Mesenchymal stem cell (in vitro differentiated cells and primary cell): ENCODE data around the gene NLGN1.

Source experiments
- DNase-seq: peaks from one replicate; pipeline ENCODE4 v3.0.0-alpha.2; 2013
- H2AFZ ChIP-seq: one replicate; pipeline ENCODE4 v1.6.1; 2013; ENCODE audit warnings: low read depth, mild to moderate bottlenecking, control low read depth, inconsistent platforms, low read length, moderate library complexity
- H2AK5ac ChIP-seq: 2 replicates; pipeline ENCODE4 v1.6.1; 2013; ENCODE audit warnings: low read length, moderate library complexity, mild to moderate bottlenecking, inconsistent platforms; ENCODE audit not compliant: severe bottlenecking
- H2BK120ac ChIP-seq: one replicate; pipeline ENCODE4 v1.6.1; 2013; ENCODE audit warnings: low read depth, mild to moderate bottlenecking, inconsistent platforms, low read length, moderate library complexity
- H2BK12ac ChIP-seq, 2 experiments: one replicate each; pipeline ENCODE4 v1.6.1; 2013; ENCODE audit warnings: inconsistent platforms in 2 of 2, low read length in 2 of 2, mild to moderate bottlenecking in 2 of 2, moderate library complexity in 2 of 2, control low read depth in 1 of 2
- H2BK15ac ChIP-seq: one replicate; pipeline ENCODE4 v1.6.1; 2013; ENCODE audit warnings: mild to moderate bottlenecking, low read depth, inconsistent platforms; ENCODE audit not compliant: poor library complexity, severe bottlenecking
- H2BK5ac ChIP-seq: 2 replicates; pipeline ENCODE4 v1.6.1; 2013; ENCODE audit warnings: low read depth, mild to moderate bottlenecking, low read length, control low read depth, inconsistent platforms; ENCODE audit not compliant: poor library complexity, severe bottlenecking
- H3K14ac ChIP-seq, 2 experiments: one replicate each; pipeline ENCODE4 v1.6.1; 2013; ENCODE audit warnings: inconsistent platforms in 2 of 2, low read length in 2 of 2, control low read depth in 1 of 2, mild to moderate bottlenecking in 1 of 2, moderate library complexity in 1 of 2
- H3K18ac ChIP-seq, 2 experiments: one replicate each; pipeline ENCODE4 v1.6.1; 2013; ENCODE audit warnings: inconsistent platforms in 2 of 2, low read length in 2 of 2, control low read depth in 1 of 2, low read depth in 1 of 2, mild to moderate bottlenecking in 1 of 2
- H3K23ac ChIP-seq, 2 experiments: one replicate each; pipeline ENCODE4 v1.6.1; 2013; ENCODE audit warnings: inconsistent platforms in 2 of 2, low read length in 2 of 2, mild to moderate bottlenecking in 2 of 2, moderate library complexity in 2 of 2, control low read depth in 1 of 2
- H3K27ac ChIP-seq: 2 replicates; pipeline ENCODE4 v1.5.1; 2013; ENCODE audit warnings: mild to moderate bottlenecking, moderate library complexity, low read length, control low read depth, inconsistent platforms; ENCODE audit not compliant: poor library complexity, severe bottlenecking
- H3K27me3 ChIP-seq, 2 experiments: 2 replicates each; pipeline versions ENCODE4 v1.6.1 to v1.7.0; 2013; ENCODE audit warnings: low read length in 2 of 2, mild to moderate bottlenecking in 2 of 2, moderate library complexity in 2 of 2, control low read depth in 1 of 2, inconsistent platforms in 1 of 2; ENCODE audit not compliant: control insufficient read depth in 1 of 2, insufficient read depth in 1 of 2
- H3K36me3 ChIP-seq, 2 experiments: 2 replicates each; pipeline versions ENCODE4 v1.6.1 to v1.7.0; 2013; ENCODE audit warnings: low read length in 2 of 2, control low read depth in 1 of 2, inconsistent platforms in 1 of 2, low read depth in 1 of 2, mild to moderate bottlenecking in 1 of 2; ENCODE audit not compliant: insufficient read depth in 2 of 2, control insufficient read depth in 1 of 2
- H3K4ac ChIP-seq, 2 experiments: one replicate each; pipeline ENCODE4 v1.6.1; 2013; ENCODE audit warnings: inconsistent platforms in 2 of 2, low read length in 2 of 2, mild to moderate bottlenecking in 2 of 2, moderate library complexity in 2 of 2, control low read depth in 1 of 2, low read depth in 1 of 2
- H3K4me1 ChIP-seq: 2 replicates; pipeline ENCODE4 v1.6.1; 2013; ENCODE audit warnings: low read depth, low read length, control low read depth; ENCODE audit not compliant: control insufficient read depth, insufficient read depth
- H3K4me2 ChIP-seq: 2 replicates; pipeline ENCODE4 v1.6.1; 2013; ENCODE audit warnings: low read length, mild to moderate bottlenecking, inconsistent platforms; ENCODE audit not compliant: poor library complexity, severe bottlenecking
- H3K4me3 ChIP-seq, 2 experiments: 2 replicates each; pipeline versions ENCODE4 v1.5.1 to v1.7.0; 2013; ENCODE audit warnings: low read length in 2 of 2, mild to moderate bottlenecking in 2 of 2, control low read depth in 1 of 2, low read depth in 1 of 2; ENCODE audit not compliant: insufficient read depth in 1 of 2
- H3K79me1 ChIP-seq: replicated peaks from 2 replicates; pipeline ENCODE4 v1.6.1; 2013; ENCODE audit warnings: mild to moderate bottlenecking, control low read depth, low read length, inconsistent platforms; ENCODE audit not compliant: poor library complexity, severe bottlenecking
- H3K9ac ChIP-seq: 2 replicates; pipeline ENCODE4 v1.7.0; 2013; ENCODE audit warnings: mild to moderate bottlenecking, low read length, moderate library complexity
- H3K9me3 ChIP-seq: 2 replicates; pipeline ENCODE4 v1.7.0; 2013; ENCODE audit warnings: mild to moderate bottlenecking, low read length; ENCODE audit not compliant: control insufficient read depth
- H4K8ac ChIP-seq: one replicate; pipeline ENCODE4 v1.6.1; 2013; ENCODE audit warnings: inconsistent platforms, mild to moderate bottlenecking, low read length, moderate library complexity
- H4K91ac ChIP-seq: one replicate; pipeline ENCODE4 v1.6.1; 2013; ENCODE audit warnings: mild to moderate bottlenecking, low read length, inconsistent platforms
- WGBS: methylation state at CpG from one replicate; pipeline ENCODE4 v1.1.7; 2013; ENCODE audit warnings: mixed read lengths; 5-methylcytosine and 5-hydroxymethylcytosine counted together

NLGN1 gene

GRCh38 chr3:173988909-173989308 is 591.4 kb downstream of the NLGN1 start:
- H2AFZ ChIP-seq = no peak overlapping the region
- H3K4ac ChIP-seq = no peak overlapping the region
- H3K18ac ChIP-seq = no peak overlapping the region
- H2BK12ac ChIP-seq = no peak overlapping the region
- no peaks in the 10 kb centered on the region for H3K9me3 ChIP-seq
- DNase-seq = no peak
- H2BK120ac ChIP-seq = no peak overlapping the region
- no peak overlapping the region for H2AK5ac ChIP-seq
- H3K36me3 ChIP-seq = no peaks in the 10 kb centered on the region
- no peaks in the 10 kb centered on the region for H3K79me1 ChIP-seq
- no peak overlapping the region for H3K14ac ChIP-seq
- no peak overlapping the region for H2BK5ac ChIP-seq
- no peak overlapping the region for H4K91ac ChIP-seq
- H3K27me3 ChIP-seq = no peaks in the 10 kb centered on the region
- no peaks in the 10 kb centered on the region for H3K4me1 ChIP-seq
- H2BK15ac ChIP-seq = no peak overlapping the region
- no peak overlapping the region for H4K8ac ChIP-seq
- H3K23ac ChIP-seq = no peak overlapping the region
- H3K4me2 ChIP-seq = no peak overlapping the region
- WGBS = 90% methylated on average over 1 of the region's 1 CpG
- H3K4me3 ChIP-seq = no peak overlapping the region
- no peak overlapping the region for H3K27ac ChIP-seq
- H3K9ac ChIP-seq = no peak overlapping the region

- H3K14ac ChIP-seq = no peak overlapping the region
- H2BK5ac ChIP-seq = no peak overlapping the region
- peak overlapping the region; percentile 62 for H3K9ac ChIP-seq
- H3K27me3 ChIP-seq = no peaks in the 10 kb centered on the region
- no peak overlapping the region for H3K27ac ChIP-seq
- H3K4me1 ChIP-seq = no peaks in the 10 kb centered on the region
- H3K36me3 ChIP-seq = no peaks in the 10 kb centered on the region
- no peak overlapping the region for H4K91ac ChIP-seq
- no peak overlapping the region for H4K8ac ChIP-seq
- H3K4me2 ChIP-seq = no peak overlapping the region
- no peak overlapping the region for H2AK5ac ChIP-seq
- no peaks in the 10 kb centered on the region for H3K79me1 ChIP-seq
- no peak overlapping the region for H3K23ac ChIP-seq
- DNase-seq = no peak
- no peak overlapping the region for H2AFZ ChIP-seq
- no peaks in the 10 kb centered on the region for H3K9me3 ChIP-seq
- H3K4ac ChIP-seq = no peak overlapping the region
- no peak overlapping the region for H2BK12ac ChIP-seq
- H2BK15ac ChIP-seq = no peak overlapping the region
- H3K18ac ChIP-seq = no peak overlapping the region
- H2BK120ac ChIP-seq = no peak overlapping the region
- H3K4me3 ChIP-seq = no peak overlapping the region
Observed at GRCh38 chr3:173992416-173992815, 594.9 kb downstream of the NLGN1 start.

GRCh38 chr3:173993299-173993698 is 595.8 kb downstream of the NLGN1 start:
- H3K4me2 ChIP-seq = no peak overlapping the region
- no peak overlapping the region for H2BK5ac ChIP-seq
- H4K91ac ChIP-seq = no peak overlapping the region
- H3K4me1 ChIP-seq = no peaks in the 10 kb centered on the region
- no peak overlapping the region for H4K8ac ChIP-seq
- H2BK15ac ChIP-seq = no peak overlapping the region
- H2AK5ac ChIP-seq = no peak overlapping the region
- H3K4me3 ChIP-seq = no peak overlapping the region
- no peak overlapping the region for H2BK12ac ChIP-seq
- H2AFZ ChIP-seq = no peak overlapping the region
- 38% methylated on average over 1 of the region's 1 CpG for WGBS
- no peak overlapping the region for H3K23ac ChIP-seq
- no peaks in the 10 kb centered on the region for H3K9me3 ChIP-seq
- DNase-seq = peak; percentile 53
- no peaks in the 10 kb centered on the region for H3K27me3 ChIP-seq
- H3K79me1 ChIP-seq = no peaks in the 10 kb centered on the region
- no peak overlapping the region for H3K18ac ChIP-seq
- H3K14ac ChIP-seq = no peak overlapping the region
- no peak overlapping the region for H3K27ac ChIP-seq
- H3K36me3 ChIP-seq = no peaks in the 10 kb centered on the region
- H3K9ac ChIP-seq = peak overlapping the region; percentile 62
- no peak overlapping the region for H3K4ac ChIP-seq
- no peak overlapping the region for H2BK120ac ChIP-seq

GRCh38 chr3:174000675-174001074 is 603.1 kb downstream of the NLGN1 start:
- H3K4me3 ChIP-seq = no peak overlapping the region
- no peak overlapping the region for H2AK5ac ChIP-seq
- H2AFZ ChIP-seq = no peak overlapping the region
- H2BK120ac ChIP-seq = no peak overlapping the region
- H3K9ac ChIP-seq = no peak overlapping the region
- no peak for DNase-seq
- H3K27me3 ChIP-seq = no peaks in the 10 kb centered on the region
- H2BK12ac ChIP-seq = no peak overlapping the region
- no peak overlapping the region for H3K14ac ChIP-seq
- H3K4ac ChIP-seq = no peak overlapping the region
- no peak overlapping the region for H4K8ac ChIP-seq
- no CpG with 5 or more reads among the region's 1 CpG for WGBS
- H4K91ac ChIP-seq = no peak overlapping the region
- H3K79me1 ChIP-seq = no peaks in the 10 kb centered on the region
- no peak overlapping the region for H3K27ac ChIP-seq
- no peaks in the 10 kb centered on the region for H3K36me3 ChIP-seq
- H3K9me3 ChIP-seq = no peaks in the 10 kb centered on the region
- H2BK15ac ChIP-seq = no peak overlapping the region
- no peak overlapping the region for H3K18ac ChIP-seq
- no peak overlapping the region for H3K4me2 ChIP-seq
- no peaks in the 10 kb centered on the region for H3K4me1 ChIP-seq
- H2BK5ac ChIP-seq = no peak overlapping the region
- no peak overlapping the region for H3K23ac ChIP-seq
